NCI-H146 treated with DMSO at 0.1 percent for 48 hours (cell line): ENCODE data around the gene MYLK3.
A peak's percentile ranks its signal among the peaks of the same experiment; 100 is the strongest.
"Not testable (repeated sequence)": the region's sequence is repeated elsewhere in the genome, so short reads cannot be mapped to it uniquely, and the experiment has no call there.

ENCODE experiments used
- DNase-seq: peaks from one replicate; lab custom pipeline; 2025; ENCODE audit not compliant: unreplicated experiment; lab: John Stamatoyannopoulos, UW

Gene MYLK3

DNA sequence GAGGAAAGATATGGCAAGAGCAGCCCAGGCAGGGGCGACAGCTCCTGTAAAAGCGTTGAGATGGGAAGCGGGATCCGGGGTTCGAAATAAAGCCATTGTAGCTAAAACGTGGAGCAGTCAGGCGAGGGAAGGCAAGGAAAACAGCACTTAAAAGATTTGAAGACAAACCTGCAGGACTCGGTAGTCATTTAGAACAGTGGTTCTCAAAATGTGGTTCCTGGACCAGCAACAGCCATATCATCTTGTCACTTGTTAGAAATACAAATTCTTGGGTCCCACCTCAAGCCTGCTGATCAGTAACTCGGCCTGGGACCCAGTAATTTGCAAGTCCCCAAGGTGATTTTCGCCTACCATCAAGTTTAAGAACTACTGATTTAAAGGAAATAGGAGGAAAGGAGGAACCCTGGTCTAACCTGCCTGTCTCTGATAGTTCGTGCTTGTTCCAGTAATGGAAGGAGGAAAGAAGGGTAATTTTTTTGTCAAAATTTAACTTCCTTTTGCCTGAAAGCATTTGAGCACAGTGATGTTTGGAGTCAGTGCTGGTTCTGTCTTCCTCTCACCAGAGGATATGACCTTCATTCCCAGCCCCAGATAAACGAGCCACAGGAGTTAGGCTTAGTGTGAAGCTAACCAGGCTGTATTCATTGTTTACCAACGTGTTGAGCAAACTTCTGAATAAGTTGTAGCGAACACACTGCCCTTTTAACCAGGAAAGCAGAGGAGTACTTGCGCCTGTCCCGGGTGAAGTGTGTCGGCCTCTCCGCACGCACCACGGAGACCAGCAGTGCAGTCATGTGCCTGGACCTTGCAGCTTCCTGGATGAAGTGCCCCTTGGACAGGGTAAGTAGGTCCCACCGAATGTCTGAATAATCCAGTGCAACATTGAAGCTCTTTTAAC, 57.6 kb downstream of the MYLK3 start:
- no peak for DNase-seq

DNA sequence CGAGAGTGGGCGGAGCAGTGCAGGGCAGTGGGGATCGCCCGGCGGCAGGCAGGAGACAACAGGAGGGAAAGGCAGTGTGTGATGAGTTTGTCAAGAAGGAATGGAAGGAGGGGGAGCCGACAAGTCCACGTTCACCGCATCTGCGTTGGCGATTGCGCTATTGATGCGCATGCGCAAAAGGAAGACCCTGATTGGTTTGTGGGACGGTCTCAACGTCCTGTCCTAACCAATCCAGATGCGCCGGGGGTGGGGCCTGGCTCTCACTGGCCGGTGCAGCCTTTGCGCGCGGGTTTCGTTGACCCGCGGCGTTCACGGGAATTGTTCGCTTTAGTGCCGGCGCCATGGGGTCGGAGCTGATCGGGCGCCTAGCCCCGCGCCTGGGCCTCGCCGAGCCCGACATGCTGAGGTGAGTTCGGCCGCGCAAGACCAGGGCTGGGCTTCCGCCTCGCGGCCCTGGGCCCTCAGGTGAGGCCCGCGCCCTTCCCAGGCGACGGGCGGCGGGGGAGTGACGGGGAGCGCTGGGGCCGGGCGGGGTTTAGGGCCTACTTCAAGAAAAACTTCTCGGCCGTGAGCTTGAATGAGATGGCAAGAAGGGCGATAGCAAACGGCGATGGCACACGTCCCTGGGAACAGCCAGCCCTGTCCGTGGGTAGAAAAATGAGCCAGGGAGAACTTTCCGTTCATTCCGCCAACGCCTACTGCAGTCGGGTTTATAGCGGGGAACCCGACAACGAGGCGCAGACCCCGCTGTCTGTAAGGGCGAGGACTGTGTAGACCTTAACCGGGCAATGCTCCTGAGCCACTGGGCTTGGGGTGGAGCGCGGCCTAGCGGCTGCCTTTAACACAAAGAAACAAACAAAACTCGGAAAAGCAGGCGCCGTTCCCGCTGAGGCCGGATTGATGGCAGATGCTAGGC, 58.5 kb downstream of the MYLK3 start, which contains the start of gene ORC6:
TSS of gene ORC6 (plus strand) at position 295 of the 916 bp plus-strand sequence. CDS start at position 342, 47 bp downstream.
- DNase-seq = peak; percentile 95

DNA sequence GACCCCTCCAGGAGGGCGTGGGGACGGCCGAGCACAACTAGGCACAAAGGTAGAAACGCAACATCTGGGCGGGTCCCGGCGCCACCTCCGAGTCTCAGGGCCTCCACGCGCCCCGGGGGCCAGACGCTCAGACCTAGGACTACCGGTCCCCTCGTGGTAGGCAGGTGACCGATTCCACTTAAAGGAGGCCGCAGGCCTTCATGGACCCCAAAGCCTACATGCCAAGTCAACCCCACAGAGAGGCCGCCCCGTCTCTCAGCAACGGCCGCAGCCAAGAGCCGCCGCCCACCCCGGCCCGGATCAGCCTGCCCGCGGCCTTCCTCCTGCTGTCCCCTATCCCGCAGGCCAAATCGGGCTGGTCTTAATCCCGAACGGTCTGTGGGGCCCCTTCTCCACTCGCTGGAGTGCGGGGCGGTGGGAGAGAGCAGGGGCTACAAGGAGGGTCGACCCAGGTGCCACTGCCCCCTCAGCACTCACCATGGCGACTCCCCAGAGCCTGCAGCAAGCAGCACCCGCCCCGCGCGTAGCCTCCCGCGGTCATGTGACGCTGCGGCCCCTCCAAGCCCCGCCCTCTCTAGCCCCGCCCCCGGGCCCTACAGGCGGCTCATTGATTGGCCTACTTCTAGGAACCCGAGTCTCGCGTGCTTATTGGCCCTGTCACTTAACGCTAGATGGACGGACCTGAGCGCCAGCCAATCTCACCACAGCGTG, 59.3 kb downstream of the MYLK3 start, which contains the start of gene VPS35:
TSS of gene VPS35 (minus strand) at position 525 of the 711 bp plus-strand sequence. CDS start at position 480, 45 bp downstream.
- peak; percentile 95 for DNase-seq

DNA sequence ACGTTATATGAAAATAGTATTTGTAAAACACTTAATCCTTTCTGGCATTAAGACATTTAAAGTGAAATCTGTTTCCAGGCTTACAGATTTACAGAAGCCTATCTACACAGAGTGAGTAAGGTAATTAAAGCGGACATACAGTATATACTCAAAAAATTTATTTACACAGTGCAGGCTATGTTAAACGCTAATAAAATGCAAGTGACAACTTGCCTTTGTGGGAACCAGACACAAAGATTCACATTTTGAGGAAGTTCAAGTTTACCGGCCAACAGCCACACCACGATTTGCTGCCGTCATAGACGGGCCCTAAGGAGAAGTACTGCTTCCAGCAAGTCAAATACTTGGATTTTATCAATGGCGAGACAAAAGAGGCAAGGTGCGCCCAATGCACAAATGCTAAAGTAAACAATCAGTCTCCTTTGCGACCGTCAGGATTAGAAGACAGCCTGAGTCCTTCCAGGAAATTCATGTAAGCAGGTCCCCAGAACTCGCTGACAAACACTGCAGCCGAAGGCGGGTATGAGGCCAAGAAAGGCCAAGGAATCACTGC, 60.0 kb downstream of the MYLK3 start:
- DNase-seq = peak; percentile 23

DNA sequence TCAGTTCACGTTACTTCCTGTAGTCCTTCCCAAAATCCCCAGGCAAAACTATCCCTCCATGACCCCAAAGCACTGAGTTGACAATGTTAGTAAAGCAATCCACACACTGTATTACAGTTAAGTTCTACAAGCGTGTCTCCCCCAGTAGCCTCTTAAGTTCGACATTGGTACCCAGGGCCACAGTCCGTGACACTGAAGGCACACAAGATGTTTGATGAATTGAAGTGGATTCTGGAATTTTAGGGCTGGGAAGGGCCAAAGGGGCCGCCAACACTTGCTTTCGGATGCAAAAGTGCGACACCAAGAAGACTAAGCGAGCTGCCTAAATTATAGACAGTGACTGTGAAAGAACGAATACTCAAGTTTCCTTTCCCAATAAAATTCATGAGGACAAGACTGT, 60.7 kb downstream of the MYLK3 start:
- DNase-seq = no peak

DNA sequence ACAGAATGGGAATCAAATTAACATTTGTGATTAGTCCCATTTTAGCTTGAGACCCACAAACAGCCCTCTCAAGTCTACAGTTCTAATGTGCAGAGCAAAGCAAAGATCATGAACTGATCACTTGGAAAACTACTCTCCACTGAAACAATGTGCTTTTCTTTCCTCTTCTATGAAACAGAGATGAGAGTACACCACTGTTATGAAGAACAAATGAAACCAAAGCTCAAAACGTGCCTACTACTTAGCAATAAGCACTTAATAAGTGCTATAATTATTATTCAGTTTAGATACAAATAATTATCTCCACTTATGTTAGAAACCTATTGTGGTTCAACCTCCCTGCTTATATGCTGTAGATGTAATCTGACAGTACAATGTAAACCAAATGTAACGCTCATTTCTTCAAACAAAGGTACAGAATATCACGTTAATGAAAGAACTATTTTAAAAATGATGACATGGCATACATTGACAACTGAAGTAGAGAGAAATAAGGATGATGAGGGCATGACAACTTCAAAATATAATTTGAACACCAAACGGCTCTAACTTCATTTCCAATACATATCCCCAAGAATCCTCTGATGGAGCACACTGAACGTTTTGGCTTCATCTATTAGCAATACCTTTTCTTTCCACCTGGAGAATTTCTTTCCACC, 61.2 kb downstream of the MYLK3 start:
- no peak for DNase-seq

DNA sequence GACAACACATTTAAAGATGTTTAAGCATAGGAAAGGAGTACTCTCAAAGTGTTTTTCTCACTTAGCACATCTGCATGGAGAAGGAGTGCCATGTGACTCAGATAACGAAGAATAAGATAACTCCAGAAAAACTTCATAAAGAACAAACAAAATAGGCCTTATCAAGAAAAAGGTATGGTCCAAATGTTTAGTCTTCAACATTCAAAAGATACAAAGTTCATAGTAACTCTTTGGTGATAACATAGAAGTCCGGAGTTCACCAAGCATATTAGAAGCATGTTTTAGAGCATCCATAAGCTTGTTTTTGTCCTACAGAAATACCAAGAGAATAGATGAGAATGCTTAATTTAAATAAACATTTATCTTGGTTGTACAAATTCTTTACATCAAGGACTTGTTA, 66.3 kb downstream of the MYLK3 start:
- DNase-seq = not testable (repeated sequence)

DNA sequence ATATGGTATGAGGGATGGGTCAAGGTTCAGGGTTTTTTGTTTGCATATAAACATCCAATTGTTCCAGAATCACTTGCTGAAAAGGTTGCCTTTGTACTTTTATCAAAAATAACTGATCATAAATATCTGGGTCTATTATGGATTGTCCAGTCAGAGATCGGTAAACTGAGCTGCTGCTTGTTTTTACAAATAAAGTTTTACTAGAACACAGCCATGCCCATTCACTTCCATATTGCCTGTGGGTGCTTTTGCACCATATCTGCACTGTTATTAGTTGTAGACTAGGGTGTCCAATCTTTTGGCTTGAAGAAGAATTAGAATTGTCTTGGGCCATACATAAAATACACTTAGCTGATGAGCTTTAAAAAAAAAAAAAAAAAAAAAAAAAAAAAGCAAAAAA, 70.2 kb downstream of the MYLK3 start:
- not testable (repeated sequence) for DNase-seq

DNA sequence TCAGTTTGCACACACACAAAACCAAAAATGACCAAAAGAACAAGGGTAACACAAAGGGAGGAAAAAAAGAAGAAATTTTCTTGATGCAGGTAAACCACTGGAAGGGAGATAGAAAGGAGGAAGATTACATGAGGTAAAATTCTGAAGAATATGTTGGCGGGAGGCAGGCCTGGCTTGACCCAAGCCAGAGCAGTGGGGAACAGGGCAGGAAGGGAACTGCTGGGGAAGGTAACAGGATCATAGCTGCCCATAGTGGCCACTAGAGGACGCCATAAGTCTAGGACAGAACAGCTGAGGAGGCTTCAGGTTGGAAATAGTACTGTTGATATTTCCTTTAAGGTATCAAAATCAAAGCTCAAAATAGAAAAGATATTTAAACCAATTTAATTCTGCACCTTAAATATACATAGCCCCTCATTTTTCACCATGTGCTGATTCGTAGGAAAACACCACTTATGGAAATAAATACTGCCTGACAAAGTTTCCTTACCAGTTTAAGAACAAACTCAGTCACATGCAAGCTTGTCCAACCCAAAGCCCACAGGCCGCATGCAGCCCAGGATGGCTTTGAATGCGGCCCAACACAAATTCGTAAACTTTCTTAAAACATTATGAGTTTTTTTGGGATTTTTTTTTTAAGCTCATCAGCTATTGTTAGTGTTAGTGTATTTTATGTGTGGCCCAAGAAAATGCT, 74.7 kb downstream of the MYLK3 start:
- peak; percentile 9 for DNase-seq

DNA sequence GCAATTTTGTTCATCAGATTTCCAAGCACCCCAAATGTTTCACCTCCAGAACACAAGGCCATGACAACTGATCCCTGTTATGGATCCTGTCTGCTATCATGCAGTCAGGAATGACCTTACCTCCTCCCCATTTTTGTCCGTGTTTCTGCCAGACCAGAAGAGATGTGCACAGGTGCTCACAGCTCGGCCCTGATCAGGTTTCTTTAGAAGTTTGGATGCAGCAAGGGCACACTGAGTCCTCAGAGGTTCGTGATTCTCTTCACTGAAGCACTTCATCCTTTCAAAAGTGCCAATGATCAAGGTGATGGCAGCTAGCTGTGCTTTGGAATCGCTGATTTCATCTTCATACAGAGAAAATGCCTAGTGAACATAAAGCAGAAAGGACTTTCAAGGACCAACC, 86.0 kb downstream of the MYLK3 start:
- DNase-seq = no peak

DNA sequence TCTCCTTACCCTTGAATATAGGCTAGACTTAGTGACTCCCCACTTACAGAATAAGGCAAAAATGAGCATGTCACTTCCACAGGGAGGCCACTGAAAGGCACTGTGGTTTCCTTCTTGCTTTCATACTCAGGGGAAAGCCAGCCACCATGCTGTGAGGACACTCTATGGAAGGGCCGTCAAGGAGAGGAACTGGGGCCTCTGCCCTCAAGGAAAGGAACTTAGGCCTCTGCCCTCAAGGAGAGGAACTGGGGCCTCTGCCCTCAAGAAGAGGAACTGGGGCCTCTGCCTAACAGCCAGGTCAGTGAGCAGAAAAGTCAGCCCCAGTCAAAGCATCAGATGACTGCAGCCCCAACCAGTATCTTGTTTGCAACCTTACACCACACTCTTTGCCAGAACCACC, 89.2 kb downstream of the MYLK3 start:
- DNase-seq = no peak
